GM21576 (cell line): Measurements from ENCODE around the gene GDPD1.
A peak's percentile ranks its signal among the peaks of the same experiment; 100 is the strongest.
"Not testable (repeated sequence)": the region's sequence is repeated elsewhere in the genome, so short reads cannot be mapped to it uniquely, and the experiment has no call there.

ENCODE experiments used
- ATAC-seq: cut with Tn5 transposase; IDR thresholded peaks from one replicate; pipeline ENCODE4 v1.9.1; 2021; ENCODE audit warnings: mild to moderate bottlenecking, moderate library complexity; ENCODE audit not compliant: unreplicated experiment

Gene GDPD1

GRCh38 chr17:59220328-59221158 lies at the start of gene GDPD1:
Gene GDPD1 (plus strand): TSS chr17:59220511. CDS start chr17:59220610, 99 bp downstream.
- peak; percentile 90 for ATAC-seq

GRCh38 chr17:59172436-59173004 lies 47.8 kb upstream of the GDPD1 start:
- ATAC-seq, result no peak

- ATAC-seq, result no peak
Observed at GRCh38 chr17:59174671-59175070, 45.6 kb upstream of the GDPD1 start.

GRCh38 chr17:59175076-59175475 lies 45.2 kb upstream of the GDPD1 start:
- ATAC-seq, result no peak

GRCh38 chr17:59178266-59178985 lies 41.9 kb upstream of the GDPD1 start:
- no peak for ATAC-seq

GRCh38 chr17:59179601-59180000 lies 40.7 kb upstream of the GDPD1 start:
- not testable (repeated sequence) for ATAC-seq

- no peak for ATAC-seq
Observed at GRCh38 chr17:59180626-59181025, 39.7 kb upstream of the GDPD1 start.

GRCh38 chr17:59181481-59181880 lies 38.8 kb upstream of the GDPD1 start:
- ATAC-seq, result no peak

- no peak for ATAC-seq
Observed at GRCh38 chr17:59185997-59186396, 34.3 kb upstream of the GDPD1 start.

GRCh38 chr17:59186850-59187249 lies 33.5 kb upstream of the GDPD1 start:
- no peak for ATAC-seq

GRCh38 chr17:59190806-59191205 lies 29.5 kb upstream of the GDPD1 start:
- no peak for ATAC-seq

- no peak for ATAC-seq
Observed at GRCh38 chr17:59193336-59193862, 26.9 kb upstream of the GDPD1 start.

- ATAC-seq, result no peak
Observed at GRCh38 chr17:59199398-59199797, 20.9 kb upstream of the GDPD1 start.

- ATAC-seq, result no peak
Observed at GRCh38 chr17:59202320-59202719, 18.0 kb upstream of the GDPD1 start.

GRCh38 chr17:59219370-59219769 lies 941 bp upstream of the GDPD1 start:
- no peak for ATAC-seq

GRCh38 chr17:59219992-59220327 lies 351 bp upstream of the GDPD1 start:
- ATAC-seq, result no peak

- ATAC-seq, result no peak
Observed at GRCh38 chr17:59221159-59221847, 992 bp downstream of the GDPD1 start.

GRCh38 chr17:59223813-59224212 lies 3.5 kb downstream of the GDPD1 start:
- ATAC-seq, result no peak

GRCh38 chr17:59228588-59228987 lies 8.3 kb downstream of the GDPD1 start:
- ATAC-seq, result not testable (repeated sequence)

- no peak for ATAC-seq
Observed at GRCh38 chr17:59230764-59231163, 10.5 kb downstream of the GDPD1 start.

- ATAC-seq, result no peak
Observed at GRCh38 chr17:59234631-59235030, 14.3 kb downstream of the GDPD1 start.
